GM10266 (cell line): Measurements from ENCODE around the gene ITGAE.

Experiments used
- DNase-seq: peaks from one replicate; pipeline ENCODE4 v3.0.0; 2012; ENCODE audit errors: extremely low spot score
- CTCF ChIP-seq: IDR thresholded peaks from 2 replicates; pipeline ENCODE4 v1.5.1; 2012; ENCODE audit warnings: mild to moderate bottlenecking, low read depth; ENCODE audit not compliant: control insufficient read depth, insufficient read depth; ENCODE audit errors: missing control alignments

The ITGAE gene

GRCh38 chr17:3809135-3809534, 8.1 kb upstream of the ITGAE start:
- no peak for DNase-seq
- no peak for TF ChIP-seq CTCF

- TF ChIP-seq CTCF = no peak
- DNase-seq = no peak
These were observed 7.7 kb upstream of the ITGAE start for GRCh38 chr17:3808701-3809100.

GRCh38 chr17:3805581-3805980, 4.6 kb upstream of the ITGAE start:
- TF ChIP-seq CTCF = no peak
- DNase-seq = no peak

- DNase-seq = peak; percentile 64
- no peak for TF ChIP-seq CTCF
These were observed 3.5 kb upstream of the ITGAE start for GRCh38 chr17:3804503-3804931.

- no peak for TF ChIP-seq CTCF
- no peak for DNase-seq
These were observed 2.3 kb upstream of the ITGAE start for GRCh38 chr17:3803308-3803640.

GRCh38 chr17:3802461-3803307, 1.7 kb upstream of the ITGAE start:
- TF ChIP-seq CTCF = no peak
- no peak for DNase-seq

GRCh38 chr17:3801792-3802191, 804 bp upstream of the ITGAE start:
- no peak for DNase-seq
- TF ChIP-seq CTCF = no peak
